DND-41 (cell line): Measurements from ENCODE around the gene SMIM30.

ENCODE experiments used
- ATAC-seq: fragments of 200-7000 bp; cut with Tn5 transposase; 3 replicates; pipeline ENCODE4 v1.9.1; 2021; ENCODE audit warnings: low read depth; ENCODE audit not compliant: insufficient read depth
- DNase-seq: peaks from one replicate; pipeline ENCODE4 v3.0.0-alpha.2; 2020
- H2AFZ ChIP-seq: 2 replicates; pipeline ENCODE4 v1.6.0; 2012; ENCODE audit warnings: low read depth, low read length
- H3K27ac ChIP-seq: 2 replicates; pipeline ENCODE4 v1.5.1; 2012; ENCODE audit warnings: low read length, inconsistent platforms
- H3K27me3 ChIP-seq: fragments of 200-600 bp; sonication (generic); 2 replicates; pipeline ENCODE4 v1.6.0; 2012; ENCODE audit warnings: low read length, mild to moderate bottlenecking, inconsistent platforms; ENCODE audit not compliant: insufficient read depth, poor library complexity
- H3K36me3 ChIP-seq: 2 replicates; pipeline ENCODE4 v1.5.1; 2012; ENCODE audit warnings: low read length, inconsistent platforms; ENCODE audit not compliant: insufficient read depth
- H3K4me1 ChIP-seq: 2 replicates; pipeline ENCODE4 v1.5.1; 2012; ENCODE audit warnings: mild to moderate bottlenecking, low read length; ENCODE audit not compliant: insufficient read depth
- H3K4me2 ChIP-seq: 2 replicates; pipeline ENCODE4 v1.6.0; 2012; ENCODE audit warnings: mild to moderate bottlenecking, moderate library complexity, low read length, inconsistent platforms; ENCODE audit not compliant: insufficient read depth
- H3K4me3 ChIP-seq, 2 experiments: fragments of 200-600 bp in 1 of 2; shearing (Covaris generic) in 1 of 2; 2 replicates each; pipeline ENCODE4 v1.5.1; 2012 to 2016; ENCODE audit warnings: inconsistent platforms in 2 of 2, low read length in 2 of 2, mild to moderate bottlenecking in 2 of 2, low read depth in 1 of 2, moderate library complexity in 1 of 2
- H3K79me2 ChIP-seq: 2 replicates; pipeline ENCODE4 v1.6.0; 2012; ENCODE audit warnings: low read length, inconsistent platforms; ENCODE audit not compliant: insufficient read depth
- H3K9ac ChIP-seq: 2 replicates; pipeline ENCODE4 v1.6.0; 2012; ENCODE audit warnings: low read depth, mild to moderate bottlenecking, inconsistent platforms, low read length, moderate library complexity
- H3K9me3 ChIP-seq: 2 replicates; pipeline ENCODE4 v1.5.1; 2012; ENCODE audit warnings: low read length, moderate library complexity, mild to moderate bottlenecking, inconsistent platforms; ENCODE audit not compliant: insufficient read depth, severe bottlenecking
- H4K20me1 ChIP-seq: 2 replicates; pipeline ENCODE4 v1.6.0; 2012; ENCODE audit warnings: low read length; ENCODE audit not compliant: insufficient read depth
- CTCF ChIP-seq: IDR thresholded peaks from 2 replicates; pipeline ENCODE4 v1.5.1; 2012; ENCODE audit warnings: borderline replicate concordance, low read length, moderate library complexity, mild to moderate bottlenecking; ENCODE audit not compliant: poor library complexity, severe bottlenecking; ENCODE audit errors: extremely low read depth
- EZH2 ChIP-seq: IDR thresholded peaks from 3 replicates; pipeline ENCODE4 v1.6.1; 2012; ENCODE audit warnings: borderline replicate concordance, low read depth, mild to moderate bottlenecking, moderate library complexity, low read length, inconsistent platforms; ENCODE audit not compliant: severe bottlenecking

The SMIM30 gene

DNA sequence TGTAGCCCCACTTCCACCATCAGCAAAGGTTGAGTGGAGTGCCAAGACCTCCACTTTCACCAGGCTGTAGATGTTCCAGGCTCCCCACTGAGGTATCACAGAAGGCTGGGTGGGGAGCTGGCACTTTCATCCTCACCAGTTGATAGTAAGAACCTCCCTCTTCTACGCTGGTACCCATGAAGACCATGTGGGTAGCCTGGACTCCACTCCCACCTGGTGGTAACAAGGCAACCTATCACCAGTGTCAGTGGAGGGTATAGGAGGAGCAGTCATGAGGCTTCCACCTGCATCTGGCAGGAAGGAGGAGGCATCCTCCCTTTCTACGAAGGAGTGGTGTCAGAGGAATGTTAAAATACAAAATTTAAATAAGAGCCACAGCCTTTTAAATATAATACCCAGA, 4.4 kb downstream of the SMIM30 start:
- no peaks in the 10 kb centered on the region for H3K27me3 ChIP-seq
- no peaks in the 10 kb centered on the region for H4K20me1 ChIP-seq
- no peak overlapping the region for H3K9ac ChIP-seq
- H3K36me3 ChIP-seq: no peaks in the 10 kb centered on the region
- TF ChIP-seq EZH2: no peak
- peak; percentile 37 for TF ChIP-seq CTCF
- ATAC-seq (no peak), DNase-seq (peak; percentile 9)
- no peak overlapping the region for H3K4me3 ChIP-seq
- H3K9me3 ChIP-seq: no peaks in the 10 kb centered on the region
- H3K27ac ChIP-seq: no peak overlapping the region
- H3K4me1 ChIP-seq: peaks cover 12% of the 10 kb centered on the region
- no peak overlapping the region for H2AFZ ChIP-seq
- peaks cover 4% of the 10 kb centered on the region; the same call in 1 of the 2 replicates for H3K79me2 ChIP-seq
- no peak overlapping the region for H3K4me2 ChIP-seq

- no peak for DNase-seq
- H3K79me2 ChIP-seq: no peaks in the 10 kb centered on the region
- no peaks in the 10 kb centered on the region for H3K36me3 ChIP-seq
- TF ChIP-seq CTCF: no peak
- TF ChIP-seq EZH2: no peak
- H4K20me1 ChIP-seq: no peaks in the 10 kb centered on the region
- ATAC-seq: no peak
- no peaks in the 10 kb centered on the region for H3K27me3 ChIP-seq
- H3K27ac ChIP-seq: no peak overlapping the region
- H2AFZ ChIP-seq: no peak overlapping the region
- H3K9me3 ChIP-seq: no peaks in the 10 kb centered on the region
- H3K4me3 ChIP-seq: no peak overlapping the region
- no peak overlapping the region for H3K9ac ChIP-seq
- H3K4me2 ChIP-seq: no peak overlapping the region
- H3K4me1 ChIP-seq: no peaks in the 10 kb centered on the region
Measured at GRCh38 chr7:113109718-113110117, 8.6 kb downstream of the SMIM30 start.

- Histone ChIP-seq H4K20me1 (no peaks in the 10 kb centered on the region), H2AFZ (no peak overlapping the region), H3K27ac (no peak overlapping the region), H3K9me3 (no peaks in the 10 kb centered on the region), H3K4me3 (no peak overlapping the region), H3K36me3 (no peaks in the 10 kb centered on the region), H3K9ac (no peak overlapping the region), H3K27me3 (peaks cover 4% of the 10 kb centered on the region), H3K79me2 (no peaks in the 10 kb centered on the region), H3K4me2 (no peak overlapping the region), H3K4me1 (no peaks in the 10 kb centered on the region)
- TF ChIP-seq EZH2 (no peak), CTCF (no peak)
- DNase-seq (no peak), ATAC-seq (no peak)
Measured at GRCh38 chr7:113100121-113100603, 18.2 kb downstream of the SMIM30 start.

DNA sequence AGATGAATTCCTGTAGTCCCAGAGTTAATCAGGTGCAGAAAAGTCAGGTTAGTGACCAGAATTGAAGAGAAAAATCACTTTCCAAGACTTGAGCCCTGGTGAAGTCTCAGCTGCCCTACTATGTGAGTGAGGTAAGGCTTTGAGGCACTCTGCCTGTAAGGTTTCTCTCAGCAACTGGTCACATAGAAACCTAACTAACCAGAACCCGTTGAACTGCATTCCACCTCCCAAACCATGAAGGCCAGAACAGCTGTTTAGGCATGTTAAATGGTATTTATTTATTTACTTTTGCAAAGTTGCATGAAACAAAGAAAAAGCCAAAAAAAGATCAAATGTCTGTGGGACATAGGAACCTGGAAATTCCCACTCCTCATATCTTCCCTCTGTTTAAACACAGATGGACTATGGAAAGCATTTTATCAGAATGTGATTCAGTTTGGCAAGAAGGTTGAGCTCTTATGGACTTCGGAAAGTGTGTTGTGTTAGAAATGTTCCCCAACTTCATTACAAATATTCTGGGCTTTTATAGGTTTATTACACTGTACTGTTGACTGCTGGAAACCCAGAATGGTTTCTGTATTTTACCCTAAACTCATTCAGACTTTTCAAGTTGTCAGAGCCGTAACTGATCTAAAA, 19.0 kb downstream of the SMIM30 start:
- no peaks in the 10 kb centered on the region for H3K36me3 ChIP-seq
- H3K27ac ChIP-seq: no peak overlapping the region
- no peak overlapping the region for H2AFZ ChIP-seq
- TF ChIP-seq EZH2: no peak
- no peaks in the 10 kb centered on the region for H3K79me2 ChIP-seq
- no peaks in the 10 kb centered on the region for H3K4me1 ChIP-seq
- DNase-seq (no peak), ATAC-seq (no peak)
- no peak overlapping the region for H3K4me2 ChIP-seq
- no peak overlapping the region for H3K9ac ChIP-seq
- peaks cover 4% of the 10 kb centered on the region for H3K27me3 ChIP-seq
- no peaks in the 10 kb centered on the region for H4K20me1 ChIP-seq
- no peak overlapping the region for H3K4me3 ChIP-seq
- no peaks in the 10 kb centered on the region for H3K9me3 ChIP-seq
